HG03565 (cell line): ENCODE data around the gene SCCPDH.
"Not testable (repeated sequence)": the region's sequence is repeated elsewhere in the genome, so short reads cannot be mapped to it uniquely, and the experiment has no call there.

Experiments
- ATAC-seq: cut with Tn5 transposase; IDR thresholded peaks from one replicate; pipeline ENCODE4 v1.9.1; 2021; ENCODE audit warnings: mild to moderate bottlenecking, moderate library complexity; ENCODE audit not compliant: unreplicated experiment

Gene SCCPDH, protein sequence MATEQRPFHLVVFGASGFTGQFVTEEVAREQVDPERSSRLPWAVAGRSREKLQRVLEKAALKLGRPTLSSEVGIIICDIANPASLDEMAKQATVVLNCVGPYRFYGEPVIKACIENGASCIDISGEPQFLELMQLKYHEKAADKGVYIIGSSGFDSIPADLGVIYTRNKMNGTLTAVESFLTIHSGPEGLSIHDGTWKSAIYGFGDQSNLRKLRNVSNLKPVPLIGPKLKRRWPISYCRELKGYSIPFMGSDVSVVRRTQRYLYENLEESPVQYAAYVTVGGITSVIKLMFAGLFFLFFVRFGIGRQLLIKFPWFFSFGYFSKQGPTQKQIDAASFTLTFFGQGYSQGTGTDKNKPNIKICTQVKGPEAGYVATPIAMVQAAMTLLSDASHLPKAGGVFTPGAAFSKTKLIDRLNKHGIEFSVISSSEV

DNA sequence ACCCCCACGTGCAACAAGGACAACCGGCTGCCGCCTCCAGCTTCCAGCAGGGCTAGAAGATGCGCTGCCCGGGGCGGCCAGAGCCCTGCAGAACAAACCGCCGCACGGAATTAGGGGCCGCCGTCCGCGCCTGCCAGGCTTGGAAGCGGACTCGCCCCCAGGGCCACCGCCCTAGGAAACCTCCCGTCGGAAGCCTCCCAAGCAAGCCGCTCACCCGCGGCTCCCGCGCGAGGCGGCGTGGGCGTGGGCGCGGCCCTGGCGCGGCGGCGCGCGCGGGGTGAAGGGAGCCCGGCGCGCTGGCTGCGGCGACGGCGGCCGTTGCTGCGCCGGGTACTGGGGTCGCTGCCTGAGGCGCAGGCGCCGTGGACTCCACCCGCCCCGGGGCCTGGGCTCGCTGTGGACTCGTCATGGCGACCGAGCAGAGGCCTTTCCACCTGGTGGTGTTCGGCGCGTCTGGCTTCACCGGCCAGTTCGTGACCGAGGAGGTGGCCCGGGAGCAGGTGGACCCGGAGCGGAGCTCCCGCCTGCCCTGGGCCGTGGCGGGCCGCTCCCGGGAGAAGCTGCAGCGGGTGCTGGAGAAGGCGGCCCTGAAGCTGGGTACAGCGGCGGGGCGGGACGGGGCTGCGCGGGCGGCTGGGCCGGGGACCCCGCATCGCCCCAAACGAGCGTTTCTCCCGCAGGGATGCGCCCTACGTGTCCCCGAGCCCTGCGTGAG is at the start of gene SCCPDH:
Gene SCCPDH, plus strand, starts transcription at position 394 of the 715 bp plus-strand sequence. Its CDS starts 14 bp downstream, at position 408.
- peak; percentile 88 for ATAC-seq

DNA sequence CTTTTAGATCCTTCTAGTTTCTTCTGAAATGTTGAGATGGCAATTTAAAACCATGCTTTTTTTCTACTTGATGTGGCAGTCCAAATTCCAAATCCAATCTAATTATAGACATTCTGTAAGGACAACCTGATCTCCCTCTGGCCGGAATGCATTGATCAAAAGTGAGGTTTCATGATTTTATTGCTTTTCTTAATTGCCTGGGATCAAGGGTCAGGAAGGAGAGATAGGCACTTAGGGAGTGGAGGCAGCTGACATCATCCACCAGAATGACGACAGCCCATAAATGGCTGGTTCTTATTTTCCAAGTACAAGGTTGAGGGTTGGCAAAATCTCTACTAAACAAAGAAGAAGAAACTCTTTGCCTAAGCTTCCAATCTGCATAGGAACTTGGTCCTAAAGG is 46.4 kb upstream of the SCCPDH start:
- no peak for ATAC-seq

GRCh38 chr1:246678816-246679793 is 45.1 kb upstream of the SCCPDH start:
- ATAC-seq = no peak

GRCh38 chr1:246679794-246680177 is 44.4 kb upstream of the SCCPDH start:
- ATAC-seq = no peak

GRCh38 chr1:246680190-246680589 is 44.0 kb upstream of the SCCPDH start:
- no peak for ATAC-seq

DNA sequence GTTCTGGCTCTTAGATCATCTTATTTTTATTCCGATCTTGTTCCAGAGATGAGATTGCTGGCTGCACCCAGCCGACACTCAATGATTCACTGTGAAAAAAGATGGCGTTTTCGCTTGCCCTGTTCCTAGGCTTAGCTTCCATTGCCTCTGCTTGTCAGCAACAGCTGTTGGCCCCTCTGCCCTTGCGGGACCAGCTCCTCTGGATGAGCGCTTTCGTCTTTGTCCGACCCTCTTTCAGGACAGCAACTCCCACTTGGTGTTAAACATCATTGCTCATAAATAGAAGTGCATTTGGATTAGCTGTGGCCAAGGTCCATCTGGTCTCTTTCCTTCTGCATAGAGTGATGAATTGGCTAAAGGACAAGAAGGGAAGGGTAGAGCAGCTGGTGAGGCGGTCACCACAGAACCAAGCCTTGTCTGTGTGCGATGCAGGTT is 43.5 kb upstream of the SCCPDH start:
- ATAC-seq = no peak

DNA sequence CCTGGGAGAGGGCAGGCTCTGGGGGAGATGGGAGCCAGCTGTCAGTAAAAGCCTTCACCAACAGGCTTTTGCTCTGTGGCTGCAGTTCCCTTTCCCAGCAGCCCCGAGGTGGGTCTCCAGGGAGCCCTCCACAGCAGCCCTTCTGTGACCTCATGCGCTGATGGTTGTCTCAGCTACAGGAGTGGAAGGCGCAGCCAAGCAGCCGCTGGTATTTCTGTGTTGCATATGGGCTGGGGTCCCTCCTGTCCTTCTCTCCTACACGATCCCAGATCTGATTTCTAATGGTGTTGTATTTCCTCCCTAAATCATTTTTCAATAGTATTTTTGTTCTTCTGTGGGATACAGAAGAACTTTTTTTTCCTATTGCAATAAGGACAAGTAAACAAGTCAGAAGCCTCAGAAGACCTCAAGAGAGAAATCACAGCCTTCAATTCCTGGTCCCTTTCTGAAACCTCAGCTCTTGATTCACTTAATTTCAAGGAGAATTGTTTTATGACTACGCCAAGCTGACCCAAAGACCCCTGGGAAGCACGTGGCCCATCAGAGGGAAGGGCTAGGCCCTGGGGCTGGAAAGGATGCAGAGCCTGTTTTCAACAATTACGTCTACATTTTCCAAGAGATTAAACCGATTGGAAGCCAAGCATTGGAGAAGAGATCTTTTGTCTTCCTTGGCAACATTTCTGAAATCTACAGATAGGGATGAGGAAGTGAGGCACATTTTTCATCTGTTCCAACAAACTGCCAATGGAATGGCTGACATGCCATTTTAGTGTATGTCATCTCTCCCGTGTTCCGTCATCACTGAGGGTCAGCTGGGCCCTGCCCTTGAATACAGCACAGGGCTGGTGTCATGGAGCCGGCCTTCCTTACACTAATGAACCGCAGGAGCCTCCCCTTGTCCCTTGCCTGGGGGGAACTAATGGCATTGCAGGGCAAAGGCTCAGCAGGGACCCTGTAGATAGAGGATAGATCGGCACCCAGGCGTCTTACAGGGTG is 42.0 kb upstream of the SCCPDH start:
- ATAC-seq = no peak

GRCh38 chr1:246683521-246683920 is 40.7 kb upstream of the SCCPDH start:
- ATAC-seq = no peak

DNA sequence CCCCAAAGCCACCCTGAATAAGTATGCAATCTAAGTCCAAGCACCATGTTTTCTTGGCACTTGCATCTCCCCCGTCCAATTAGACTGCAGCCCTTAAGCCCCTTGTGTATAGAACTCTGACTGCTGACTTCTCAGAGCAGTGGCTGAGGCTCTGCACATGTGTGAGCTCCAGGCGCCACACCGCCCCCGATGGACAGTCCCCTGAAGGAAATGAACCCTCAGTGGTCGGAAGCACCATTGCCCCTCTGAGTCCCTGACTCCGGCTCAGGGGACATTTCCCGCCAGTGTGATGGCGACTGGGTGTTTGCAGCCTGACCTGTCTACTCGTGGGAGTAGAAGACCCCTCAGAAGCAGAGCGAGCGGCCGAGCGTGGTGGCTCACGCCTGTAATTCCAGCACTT is 37.2 kb upstream of the SCCPDH start:
- ATAC-seq = no peak

- ATAC-seq = peak; percentile 94
These were observed 34.7 kb upstream of the SCCPDH start for GRCh38 chr1:246689409-246690008.

GRCh38 chr1:246690100-246690499 is 34.1 kb upstream of the SCCPDH start:
- ATAC-seq = no peak

DNA sequence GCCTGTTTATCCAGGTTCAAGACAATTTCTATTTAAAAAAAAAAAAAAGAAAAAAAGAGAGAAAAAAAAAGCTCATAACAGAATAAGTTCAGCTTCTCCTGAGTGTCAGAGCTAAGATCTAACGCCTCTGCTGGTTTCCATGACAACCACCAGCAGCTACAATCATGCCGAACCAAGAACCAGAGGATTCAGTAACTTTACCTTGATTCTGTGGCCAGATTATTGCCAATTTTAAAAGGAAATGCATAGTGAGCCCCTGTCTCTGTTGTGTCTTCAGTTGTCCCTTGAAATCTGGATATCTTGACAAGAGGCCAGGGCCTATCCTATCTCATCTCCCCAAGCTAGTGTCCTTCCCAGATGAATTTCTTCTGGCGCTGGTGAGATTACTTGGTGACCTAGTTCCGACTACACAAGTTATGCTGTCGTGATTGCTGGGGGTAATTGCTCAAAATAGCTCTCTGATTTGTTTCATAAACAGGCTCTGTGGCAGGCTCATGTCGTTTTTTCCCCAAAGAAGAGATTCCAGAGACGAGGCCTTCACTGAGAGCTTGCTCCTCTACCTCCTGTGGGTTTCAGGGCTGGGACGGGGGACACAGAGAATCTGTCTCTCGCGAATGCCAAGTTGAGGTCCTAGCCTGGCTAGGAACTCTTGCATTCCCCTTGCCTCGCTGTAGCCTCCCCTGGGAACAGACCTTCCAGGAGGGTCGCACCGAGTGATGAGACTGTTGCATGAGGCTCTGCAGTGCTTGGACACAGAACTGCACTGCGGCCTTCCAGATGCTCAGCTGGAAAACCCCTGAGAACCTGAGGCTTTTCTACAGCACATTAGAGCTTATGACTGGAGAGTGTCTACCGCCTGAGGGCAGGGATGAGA is 32.4 kb upstream of the SCCPDH start:
- no peak for ATAC-seq

- not testable (repeated sequence) for ATAC-seq
These were observed 29.9 kb upstream of the SCCPDH start for GRCh38 chr1:246694213-246694895.

- ATAC-seq = no peak
These were observed 29.1 kb upstream of the SCCPDH start for GRCh38 chr1:246695136-246695535.

DNA sequence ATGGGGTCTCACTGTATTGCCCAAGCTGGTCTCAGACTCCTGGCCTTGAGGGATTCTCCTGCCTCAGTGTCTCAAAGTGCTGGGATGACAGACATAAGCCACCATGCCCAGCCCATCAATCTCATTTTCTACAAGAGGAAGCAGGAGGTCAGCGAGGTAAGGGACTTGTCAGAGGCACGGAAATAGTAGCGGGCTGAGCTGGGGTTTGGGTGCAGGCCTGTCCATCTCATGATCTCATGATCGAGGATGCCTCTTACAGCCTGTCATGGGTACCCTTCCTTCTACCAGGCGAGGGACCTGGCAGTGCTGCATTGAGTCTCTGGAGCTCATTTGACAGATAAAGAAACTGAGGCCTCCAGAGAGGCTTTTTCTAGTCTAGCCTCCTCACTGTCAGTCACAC is 28.5 kb upstream of the SCCPDH start:
- no peak for ATAC-seq

- no peak for ATAC-seq
These were observed 25.6 kb upstream of the SCCPDH start for GRCh38 chr1:246698466-246699094.

GRCh38 chr1:246699095-246699735 is 25.0 kb upstream of the SCCPDH start:
- peak; percentile 99 for ATAC-seq
